ENCODE measurements around the gene TNNC1.

The TNNC1 gene

GRCh38 chr3:52428151-52429005, 25.5 kb downstream of the TNNC1 start:
- DNase-seq = no peak

GRCh38 chr3:52423173-52423572, 30.7 kb downstream of the TNNC1 start:
- DNase-seq = no peak

- DNase-seq = no peak
Measured at GRCh38 chr3:52422669-52423068, 31.2 kb downstream of the TNNC1 start.

GRCh38 chr3:52420388-52420787, 33.5 kb downstream of the TNNC1 start:
- no peak for DNase-seq

GRCh38 chr3:52415800-52416199, 38.0 kb downstream of the TNNC1 start:
- no peak for DNase-seq

GRCh38 chr3:52408466-52408865, 45.4 kb downstream of the TNNC1 start:
- DNase-seq = no peak

- DNase-seq = no peak
Measured at GRCh38 chr3:52407779-52408178, 46.1 kb downstream of the TNNC1 start.

- no peak for DNase-seq
Measured at GRCh38 chr3:52406791-52407510, 46.9 kb downstream of the TNNC1 start.

GRCh38 chr3:52406231-52406661, 47.6 kb downstream of the TNNC1 start:
- DNase-seq = no peak

- DNase-seq = no peak
Measured at GRCh38 chr3:52405601-52406110, 48.2 kb downstream of the TNNC1 start.

- DNase-seq = no peak
Measured at GRCh38 chr3:52405066-52405465, 48.8 kb downstream of the TNNC1 start.

- DNase-seq = no peak
Measured at GRCh38 chr3:52404391-52404790, 49.5 kb downstream of the TNNC1 start.

GRCh38 chr3:52403955-52404354, 49.9 kb downstream of the TNNC1 start:
- no peak for DNase-seq

- DNase-seq = no peak
Measured at GRCh38 chr3:52403271-52403841, 50.5 kb downstream of the TNNC1 start.

GRCh38 chr3:52402706-52403270, 51.1 kb downstream of the TNNC1 start:
- no peak for DNase-seq

- DNase-seq = no peak
Measured at GRCh38 chr3:52402101-52402521, 51.7 kb downstream of the TNNC1 start.

GRCh38 chr3:52401551-52401950, 52.3 kb downstream of the TNNC1 start:
- DNase-seq = no peak

Measured in NCI-H2081 treated with DMSO at 0.1 percent for 48 hours (cell line).